Gastrocnemius medialis (tissue), 4 donors: ENCODE data around the gene PTPRN2. TPM values are rescaled to one million over a fixed set of nuclear protein-coding genes. Genes with fewer than 3 reads are reported as not detected.

Experiments
- ATAC-seq, 2 donors: fragments of 150-250 bp; one replicate each; pipeline ENCODE4 v1.9.1; 2016
- DNase-seq, 2 donors: peaks; one replicate each; pipeline ENCODE4 v3.0.0-alpha.2; 2019
- H3K27ac ChIP-seq, 4 donors: fragments of 200-600 bp; sonication (generic); 1 replicate in 1 of 4; 2 replicates in 3 of 4; pipeline ENCODE4 v1.5.1; 2016 to 2018; ENCODE audit warnings: mild to moderate bottlenecking in 2 of 4, moderate library complexity in 1 of 4
- H3K27me3 ChIP-seq, 3 donors: fragments of 200-600 bp; sonication (generic) in 2 of 3; 1 replicate in 1 of 3; 2 replicates in 2 of 3; pipeline versions ENCODE4 v1.5.1 to v1.6.0; 2016 to 2019; ENCODE audit warnings: mild to moderate bottlenecking in 1 of 3, moderate library complexity in 1 of 3
- H3K36me3 ChIP-seq, 2 donors: fragments of 200-600 bp; sonication (generic) in 1 of 2; one replicate each; pipeline ENCODE4 v1.5.1; 2017 to 2018
- H3K4me1 ChIP-seq, 2 donors: fragments of 200-600 bp; sonication (generic) in 1 of 2; one replicate each; pipeline ENCODE4 v1.5.1; 2016 to 2017; ENCODE audit warnings: mild to moderate bottlenecking in 2 of 2
- H3K4me3 ChIP-seq, 4 donors: fragments of 200-600 bp; sonication (generic) in 3 of 4; 1 replicate in 1 of 4; 2 replicates in 3 of 4; pipeline ENCODE4 v1.5.1; 2016 to 2019; ENCODE audit warnings: mild to moderate bottlenecking in 2 of 4
- H3K9me3 ChIP-seq, 3 donors: fragments of 200-600 bp; sonication (generic) in 2 of 3; 1 replicate in 1 of 3; 2 replicates in 2 of 3; pipeline ENCODE4 v1.5.1; 2016 to 2019
- CTCF ChIP-seq, 5 experiments: fragments of 450-650 bp in 3 of 5; fragments of 200-600 bp in 2 of 5; sonication (generic) in 2 of 5; IDR thresholded peaks in 4 of 5; conservative IDR thresholded peaks in 1 of 5; 1 replicate in 4 of 5; 2 replicates in 1 of 5; pipeline ENCODE4 v1.5.1; 2016 to 2019; ENCODE audit warnings: antibody characterized with exemption in 5 of 5, mild to moderate bottlenecking in 3 of 5, moderate library complexity in 3 of 5
- POLR2A ChIP-seq, 2 donors: fragments of 450-650 bp; IDR thresholded peaks; one replicate each; pipeline ENCODE4 v1.6.1; 2017; ENCODE audit warnings: antibody characterized with exemption in 2 of 2, mild to moderate bottlenecking in 2 of 2, moderate library complexity in 2 of 2
- in situ Hi-C, 4 donors: fragments of 200-750 bp; cut with MboI; loops; one replicate each; pipeline versions ENCODE4 v1.15.0 to v1.8.0; 2017; ENCODE audit warnings: low sequenced_read_pairs in 4 of 4
- intact Hi-C: fragments of 100-400 bp; cut with DNase I; formaldehyde crosslinking; loops from one replicate; pipeline ENCODE4 v1.15.1; 2023; ENCODE audit warnings: low total_unique reads
- total RNA-seq, 4 donors: library from RNA; depleted of rRNA; stranded (reverse); fragments of >200 nt; gene quantifications; one replicate each; pipeline versions ENCODE4 v1.1.0 to v1.2.3, GENCODE V29; 2016

PTPRN2 gene
- total RNA-seq, 4 donors from 2014 or later = 0.66 to 0.85 (median 0.81) TPM

GRCh38 chr7:158490171-158490782, 97.3 kb downstream of the PTPRN2 start:
- intact Hi-C loops = no loop called here
- H3K27me3 ChIP-seq = peaks cover 0 to under 1% (median 0%) of the 10 kb centered on the region in 3 donors

GRCh38 chr7:158489462-158490155, 98.0 kb downstream of the PTPRN2 start:
- in situ Hi-C loops (no loop called here), intact Hi-C loops (no loop called here)
- DNase-seq (no peak), ATAC-seq (no peak)
- no peak overlapping the region for H3K4me3 ChIP-seq
- TF ChIP-seq CTCF (IDR thresholded peaks at IDR 0.05 in 4 of 5, conservative IDR thresholded peaks at IDR 0.05 in 1 of 5) (no peak), POLR2A (IDR thresholded peaks at IDR 0.05) (no peak)
- no peak overlapping the region for H3K27ac ChIP-seq
- H3K27me3 ChIP-seq = no peaks in the 10 kb centered on the region
- H3K4me1 ChIP-seq = no peaks in the 10 kb centered on the region
- no peaks in the 10 kb centered on the region for H3K9me3 ChIP-seq
- H3K36me3 ChIP-seq = no peaks in the 10 kb centered on the region

More at GRCh38 chr7:158490171-158490782, 97.3 kb downstream of the PTPRN2 start:
- H3K4me1 ChIP-seq = no peaks in the 10 kb centered on the region
- no peaks in the 10 kb centered on the region for H3K36me3 ChIP-seq
- TF ChIP-seq POLR2A (IDR thresholded peaks at IDR 0.05) (no peak), CTCF (IDR thresholded peaks at IDR 0.05 in 4 of 5, conservative IDR thresholded peaks at IDR 0.05 in 1 of 5) (no peak)
- ATAC-seq (no peak), DNase-seq (no peak)
- no peak overlapping the region for H3K4me3 ChIP-seq
- no peak overlapping the region for H3K27ac ChIP-seq
- in situ Hi-C loops = no loop called here
- H3K9me3 ChIP-seq = no peaks in the 10 kb centered on the region

- no peak for ATAC-seq
- intact Hi-C loops (no loop called here), in situ Hi-C loops (no loop called here)
- no peaks in the 10 kb centered on the region for H3K36me3 ChIP-seq
- DNase-seq = no peak
- TF ChIP-seq POLR2A (IDR thresholded peaks at IDR 0.05) (no peak), CTCF (IDR thresholded peaks at IDR 0.05 in 4 of 5, conservative IDR thresholded peaks at IDR 0.05 in 1 of 5) (no peak)
- H3K4me3 ChIP-seq = no peak overlapping the region
- H3K4me1 ChIP-seq = no peaks in the 10 kb centered on the region
- H3K27me3 ChIP-seq = no peaks in the 10 kb centered on the region
- no peaks in the 10 kb centered on the region for H3K9me3 ChIP-seq
- H3K27ac ChIP-seq = no peak overlapping the region
Observed at GRCh38 chr7:158488181-158488971, 99.2 kb downstream of the PTPRN2 start.

- no peak for TF ChIP-seq CTCF (IDR thresholded peaks at IDR 0.05 in 4 of 5, conservative IDR thresholded peaks at IDR 0.05 in 1 of 5)
- no peak for TF ChIP-seq POLR2A (IDR thresholded peaks at IDR 0.05)
- no peaks in the 10 kb centered on the region for H3K27me3 ChIP-seq
- intact Hi-C loops = no loop called here
- no peaks in the 10 kb centered on the region for H3K36me3 ChIP-seq
- H3K4me1 ChIP-seq = no peaks in the 10 kb centered on the region
- H3K4me3 ChIP-seq = no peak overlapping the region
- no peak for DNase-seq
- in situ Hi-C loops = no loop called here
- ATAC-seq = no peak
- H3K27ac ChIP-seq = no peak overlapping the region
- no peaks in the 10 kb centered on the region for H3K9me3 ChIP-seq
Observed at GRCh38 chr7:158487631-158488151, 99.9 kb downstream of the PTPRN2 start.
